ENCODE results near the gene APOD.
"Not testable (repeated sequence)": the region's sequence is repeated elsewhere in the genome, so short reads cannot be mapped to it uniquely, and the experiment has no call there.

Gene APOD

GRCh38 chr3:195622523-195623170 lies 38.9 kb upstream of the APOD start:
- not testable (repeated sequence) for H3K4me3 Mint-ChIP-seq; H3K4me1 Mint-ChIP-seq (ENCODE audit: low read depth); H3K27me3 Mint-ChIP-seq (ENCODE audit: low read depth); H3K27ac Mint-ChIP-seq; H3K9me3 Mint-ChIP-seq; H3K36me3 Mint-ChIP-seq (ENCODE audit: low read depth)

DNA sequence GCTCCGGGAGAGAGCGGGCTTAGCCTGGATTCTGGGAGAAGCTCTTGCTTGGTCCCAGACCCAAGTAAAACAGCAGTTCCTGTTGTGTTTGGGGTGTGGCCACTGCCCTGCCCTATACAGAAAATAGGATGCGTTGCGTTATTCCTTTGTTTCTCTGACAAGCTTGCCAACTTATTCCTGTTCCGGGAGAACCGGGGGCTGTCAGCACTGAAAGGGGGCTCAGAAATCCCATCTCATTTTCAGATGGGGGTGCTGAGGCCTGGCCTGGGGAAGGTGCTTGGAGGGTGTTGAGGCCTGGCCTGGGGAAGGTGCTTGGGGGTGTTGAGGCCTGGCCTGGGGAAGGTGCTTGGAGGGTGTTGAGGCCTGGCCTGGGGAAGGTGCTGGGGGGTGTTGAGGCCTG lies 38.3 kb upstream of the APOD start:
- H3K27ac Mint-ChIP-seq; H3K4me3 Mint-ChIP-seq; H3K4me1 Mint-ChIP-seq (ENCODE audit: low read depth); H3K9me3 Mint-ChIP-seq; H3K27me3 Mint-ChIP-seq (ENCODE audit: low read depth); H3K36me3 Mint-ChIP-seq (ENCODE audit: low read depth): not testable (repeated sequence)

DNA sequence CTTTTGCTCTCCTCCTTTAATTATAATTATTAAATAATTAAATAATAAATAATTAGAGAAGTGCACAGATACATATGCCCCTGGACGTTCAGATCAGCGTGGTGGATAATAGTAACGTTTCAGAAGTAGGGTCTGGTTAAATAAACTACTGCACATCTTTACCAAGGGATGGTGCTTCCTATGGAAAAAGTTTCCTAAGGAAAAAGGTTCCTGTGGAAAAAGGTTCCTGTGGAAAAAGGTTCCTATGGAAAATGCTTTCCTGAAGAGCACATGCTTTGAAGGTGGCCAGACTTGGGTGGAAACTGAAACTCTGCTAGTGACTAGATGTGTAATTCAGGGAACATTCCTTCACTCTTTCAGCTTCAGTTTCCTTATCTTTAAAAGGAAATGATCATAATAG lies 37.4 kb upstream of the APOD start:
- H3K27ac Mint-ChIP-seq; H3K36me3 Mint-ChIP-seq (ENCODE audit: low read depth); H3K9me3 Mint-ChIP-seq; H3K27me3 Mint-ChIP-seq (ENCODE audit: low read depth); H3K4me3 Mint-ChIP-seq; H3K4me1 Mint-ChIP-seq (ENCODE audit: low read depth): not testable (repeated sequence)

DNA sequence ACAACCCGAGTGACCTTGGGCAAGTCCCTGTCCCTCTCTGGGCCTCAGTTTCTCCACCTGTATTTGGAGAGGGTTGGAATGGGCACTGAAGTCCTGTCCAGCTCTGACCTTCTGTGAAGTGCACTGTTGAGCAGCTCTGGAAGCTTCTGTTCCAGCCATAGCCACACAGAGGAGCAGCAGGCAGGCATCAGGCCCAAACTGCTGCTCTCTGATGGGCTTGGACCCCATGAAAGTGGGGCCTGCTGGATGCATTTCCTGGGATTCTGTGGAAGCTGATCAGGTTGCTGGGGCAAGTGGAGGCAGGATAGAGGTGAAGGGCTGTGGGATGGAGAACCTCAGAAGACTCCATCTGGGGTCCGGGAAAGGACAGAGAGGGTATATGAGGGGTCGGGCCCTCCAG lies 36.7 kb upstream of the APOD start:
- H3K27me3 Mint-ChIP-seq (ENCODE audit: low read depth); H3K36me3 Mint-ChIP-seq (ENCODE audit: low read depth); H3K9me3 Mint-ChIP-seq; H3K4me3 Mint-ChIP-seq; H3K4me1 Mint-ChIP-seq (ENCODE audit: low read depth); H3K27ac Mint-ChIP-seq: not testable (repeated sequence)

DNA sequence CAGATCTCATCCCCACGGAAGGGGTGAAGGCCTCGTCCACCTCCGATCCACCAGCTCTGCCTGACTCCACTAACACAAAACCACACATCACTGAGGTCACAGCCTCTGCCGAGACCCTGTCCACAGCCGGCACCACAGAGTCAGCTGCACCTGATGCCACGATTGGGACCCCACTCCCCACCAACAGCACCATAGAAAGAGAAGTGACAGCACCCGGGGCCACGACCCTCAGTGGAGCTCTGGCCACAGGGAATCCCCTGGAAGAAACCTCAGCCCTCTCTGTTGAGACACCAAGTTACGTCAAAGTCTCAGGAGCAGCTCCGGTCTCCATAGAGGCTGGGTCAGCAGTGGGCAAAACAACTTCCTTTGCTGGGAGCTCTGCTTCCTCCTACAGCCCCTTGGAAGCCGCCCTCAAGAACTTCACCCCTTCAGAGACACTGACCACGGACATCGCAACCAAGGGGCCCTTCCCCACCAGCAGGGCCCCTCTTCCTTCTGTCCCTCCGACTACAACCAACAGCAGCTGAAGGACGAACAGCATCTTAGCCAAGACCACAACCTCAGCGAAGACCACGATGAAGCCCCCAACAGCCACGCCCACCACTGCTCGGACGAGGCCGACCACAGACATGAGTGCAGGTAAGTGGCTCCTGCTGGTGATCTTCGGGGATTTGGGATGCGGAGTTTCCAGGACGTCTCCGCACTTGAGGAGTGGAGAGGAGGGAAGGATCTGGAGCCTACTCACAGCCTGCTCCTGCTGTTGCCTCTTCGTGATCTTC lies 36.0 kb upstream of the APOD start:
- H3K27ac Mint-ChIP-seq; H3K4me1 Mint-ChIP-seq (ENCODE audit: low read depth); H3K27me3 Mint-ChIP-seq (ENCODE audit: low read depth); H3K36me3 Mint-ChIP-seq (ENCODE audit: low read depth); H3K9me3 Mint-ChIP-seq; H3K4me3 Mint-ChIP-seq: not testable (repeated sequence)

DNA sequence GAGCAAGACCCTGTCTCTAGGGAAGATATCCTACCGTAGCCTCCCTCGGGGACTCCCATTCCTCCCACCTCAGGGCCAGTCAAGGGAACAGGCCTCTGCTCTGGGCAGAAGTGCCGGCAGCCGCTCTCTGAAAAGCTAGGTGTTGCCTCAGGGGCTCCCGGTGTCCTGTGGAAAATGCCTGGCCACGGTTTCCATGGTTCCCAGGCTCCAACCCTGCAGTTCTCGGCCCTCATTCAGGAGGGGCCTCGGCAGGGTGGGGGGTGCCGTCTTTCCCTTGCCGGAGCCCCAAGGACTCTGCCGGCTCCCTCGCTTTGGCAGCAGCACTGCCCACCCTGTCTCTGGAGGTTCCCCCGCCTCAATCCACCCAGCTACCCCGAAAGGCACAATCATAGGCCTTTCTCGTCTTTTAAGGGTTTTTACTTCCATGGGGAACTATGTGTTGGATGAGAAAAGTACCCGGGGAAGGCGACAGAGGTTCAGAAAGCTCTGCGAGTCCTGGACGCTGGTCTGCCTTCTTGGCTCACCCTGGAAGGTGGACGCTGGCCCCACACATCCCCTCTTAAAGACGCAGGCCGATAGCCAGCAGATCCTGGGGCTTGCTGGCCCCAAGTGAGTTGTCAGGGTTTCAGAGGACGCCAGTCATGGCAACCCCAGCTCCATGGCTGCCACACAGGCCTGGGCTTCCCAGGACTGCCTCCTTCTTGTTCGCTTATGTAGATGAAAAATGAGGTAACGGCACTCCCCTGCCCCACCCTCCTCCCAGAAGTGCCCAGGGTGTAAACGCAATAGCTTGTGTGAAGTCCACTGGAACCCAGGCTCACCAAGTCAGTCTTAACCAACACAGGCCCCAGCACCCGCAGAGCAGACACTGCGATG lies 34.3 kb upstream of the APOD start:
- H3K27ac Mint-ChIP-seq; H3K4me3 Mint-ChIP-seq; H3K9me3 Mint-ChIP-seq; H3K36me3 Mint-ChIP-seq (ENCODE audit: low read depth); H3K27me3 Mint-ChIP-seq (ENCODE audit: low read depth): not testable (repeated sequence)
- H3K4me1 Mint-ChIP-seq (ENCODE audit: low read depth): peaks cover 13% of the 10 kb centered on the region

DNA sequence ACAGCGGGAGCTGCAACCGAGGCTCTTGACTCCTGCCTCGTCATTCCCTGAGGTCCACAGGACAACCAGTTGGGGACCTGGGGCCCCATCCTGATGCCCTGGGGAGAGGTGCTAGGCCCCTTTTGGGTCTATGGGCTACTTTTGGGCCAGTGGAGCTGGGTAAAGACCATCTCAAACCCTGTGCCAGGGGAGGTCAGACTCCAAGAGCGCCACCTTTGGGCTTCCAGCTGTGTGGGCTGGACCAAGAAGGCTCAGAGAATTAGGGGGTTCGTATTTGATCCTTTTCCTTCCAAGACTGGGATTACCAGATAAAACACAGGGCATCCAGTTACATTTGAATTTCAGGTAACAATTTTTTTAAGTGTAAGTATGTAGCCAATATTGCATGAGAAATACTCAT lies 33.4 kb upstream of the APOD start:
- H3K9me3 Mint-ChIP-seq; H3K27me3 Mint-ChIP-seq (ENCODE audit: low read depth); H3K4me3 Mint-ChIP-seq; H3K27ac Mint-ChIP-seq; H3K36me3 Mint-ChIP-seq (ENCODE audit: low read depth): not testable (repeated sequence)
- peaks cover 13% of the 10 kb centered on the region for H3K4me1 Mint-ChIP-seq (ENCODE audit: low read depth)

- Mint-ChIP-seq H3K27ac (no peak overlapping the region), H3K36me3 (ENCODE audit: low read depth) (peaks cover 1% of the 10 kb centered on the region), H3K27me3 (ENCODE audit: low read depth) (no peaks in the 10 kb centered on the region), H3K4me3 (no peak overlapping the region), H3K4me1 (ENCODE audit: low read depth) (peaks cover 12% of the 10 kb centered on the region), H3K9me3 (peaks cover 7% of the 10 kb centered on the region)
These were observed 32.9 kb upstream of the APOD start for GRCh38 chr3:195616681-195617080.

- not testable (repeated sequence) for H3K36me3 Mint-ChIP-seq (ENCODE audit: low read depth); H3K4me1 Mint-ChIP-seq (ENCODE audit: low read depth); H3K9me3 Mint-ChIP-seq; H3K27ac Mint-ChIP-seq; H3K27me3 Mint-ChIP-seq (ENCODE audit: low read depth); H3K4me3 Mint-ChIP-seq
These were observed 32.3 kb upstream of the APOD start for GRCh38 chr3:195615952-195616537.

- not testable (repeated sequence) for H3K36me3 Mint-ChIP-seq (ENCODE audit: low read depth); H3K4me3 Mint-ChIP-seq; H3K27ac Mint-ChIP-seq; H3K27me3 Mint-ChIP-seq (ENCODE audit: low read depth)
- Mint-ChIP-seq H3K4me1 (ENCODE audit: low read depth) (peaks cover 12% of the 10 kb centered on the region), H3K9me3 (peaks cover 15% of the 10 kb centered on the region)
These were observed 31.1 kb upstream of the APOD start for GRCh38 chr3:195614672-195615504.

GRCh38 chr3:195613468-195614069 lies 29.8 kb upstream of the APOD start:
- Mint-ChIP-seq H3K27ac (no peak overlapping the region), H3K36me3 (ENCODE audit: low read depth) (peaks cover 16% of the 10 kb centered on the region), H3K4me3 (no peak overlapping the region), H3K9me3 (peaks cover 26% of the 10 kb centered on the region), H3K27me3 (ENCODE audit: low read depth) (no peaks in the 10 kb centered on the region), H3K4me1 (ENCODE audit: low read depth) (peaks cover 20% of the 10 kb centered on the region)

DNA sequence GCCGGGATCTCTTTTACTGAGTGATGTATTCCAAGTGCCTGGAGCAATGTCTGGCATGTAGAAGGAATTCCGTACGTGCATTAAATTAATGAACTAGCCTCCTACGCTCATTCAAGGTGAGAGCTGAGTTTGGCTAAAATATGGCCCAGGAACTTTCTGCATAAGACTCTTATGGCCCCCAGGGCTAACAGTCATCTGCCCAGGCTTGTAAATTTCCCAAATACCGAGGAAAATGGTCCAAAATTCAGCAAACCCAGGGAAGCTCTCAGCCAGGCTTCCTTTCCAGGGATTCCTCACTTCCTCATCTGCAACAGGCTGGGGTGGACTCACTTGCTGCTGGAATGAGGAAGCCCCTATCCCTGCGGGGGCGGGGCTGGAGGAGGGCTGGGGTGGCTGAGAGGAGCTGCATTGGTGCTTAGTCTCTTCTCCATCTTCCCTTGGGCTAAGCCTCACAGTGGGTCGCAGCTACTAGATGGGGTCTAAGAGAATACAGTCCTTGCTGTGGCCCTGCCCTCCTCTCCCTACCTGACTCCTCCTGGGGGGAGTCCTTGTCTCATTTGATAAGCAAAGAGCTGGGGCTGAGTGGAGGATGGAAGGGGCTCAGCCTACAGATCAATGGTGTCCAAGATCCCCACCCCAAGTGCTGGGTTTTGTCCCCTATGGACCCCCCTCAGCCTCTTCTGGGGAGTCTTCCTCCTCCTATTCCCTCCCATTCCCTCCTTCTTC lies 28.5 kb upstream of the APOD start:
- H3K27me3 Mint-ChIP-seq (ENCODE audit: low read depth): no peaks in the 10 kb centered on the region
- H3K27ac Mint-ChIP-seq: peak overlapping the region; percentile 11
- H3K36me3 Mint-ChIP-seq (ENCODE audit: low read depth): peaks cover 23% of the 10 kb centered on the region
- H3K9me3 Mint-ChIP-seq: peaks cover 37% of the 10 kb centered on the region
- H3K4me1 Mint-ChIP-seq (ENCODE audit: low read depth): peaks cover 20% of the 10 kb centered on the region
- no peak overlapping the region for H3K4me3 Mint-ChIP-seq

GRCh38 chr3:195609229-195609628 lies 25.5 kb upstream of the APOD start:
- Mint-ChIP-seq H3K4me1 (ENCODE audit: low read depth) (peaks cover 14% of the 10 kb centered on the region), H3K36me3 (ENCODE audit: low read depth) (peaks cover 31% of the 10 kb centered on the region), H3K9me3 (peaks cover 56% of the 10 kb centered on the region), H3K4me3 (peak overlapping the region; percentile 7), H3K27me3 (ENCODE audit: low read depth) (no peaks in the 10 kb centered on the region), H3K27ac (peak overlapping the region; percentile 73)

Data from T-helper 1 cell treated with Interleukin-12 subunit alpha and Interleukin-12 subunit beta and Interleukin-4 antibody, amounts not matched to agents 30 μg/mL and 1 μg/mL, for 36 hours (primary cell).